ENCODE data around the gene GPC6. TPM values are rescaled to one million over a fixed set of nuclear protein-coding genes. Genes with fewer than 3 reads are reported as not detected.

Gene GPC6
- total and polyA plus RNA-seq, 9 of the 15 experiments (the other 6 are each of a cell fraction or from before 2014, with no cell fraction given), result under 0.01 to 0.20 (median 0.01) TPM; not detected in 4

DNA sequence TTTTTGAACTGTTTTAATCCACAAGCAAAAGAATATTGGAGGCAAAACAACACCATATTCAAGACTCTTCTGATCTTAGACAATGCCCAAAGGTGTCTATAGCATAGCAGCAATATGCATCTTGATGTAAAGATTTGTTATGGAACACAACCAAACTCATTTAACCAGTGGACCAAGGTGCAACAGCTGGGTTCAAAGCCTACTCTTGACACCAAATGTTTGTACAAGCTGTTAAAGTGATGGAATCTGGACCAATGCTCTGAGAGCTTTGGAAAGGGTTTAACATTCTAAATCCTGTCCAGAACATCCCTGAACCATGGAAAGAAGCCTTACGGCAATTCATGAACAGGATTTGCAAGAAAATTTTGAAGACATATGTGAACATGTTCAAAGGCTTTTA lies 520.0 kb downstream of the GPC6 start:
- Histone ChIP-seq H3K27ac (ENCODE audit: extremely low read depth, low read depth, low read length) (no peak overlapping the region), H3K9me3 (replicated peaks; ENCODE audit: control insufficient read depth, insufficient read depth, low read depth, low read length) (no peaks in the 10 kb centered on the region), H3K79me2 (ENCODE audit: control insufficient read depth, insufficient read depth, low read length) (no peaks in the 10 kb centered on the region), H3K36me3 (ENCODE audit: control insufficient read depth, insufficient read depth, low read length) (no peaks in the 10 kb centered on the region), H3K4me2 (ENCODE audit: insufficient read depth, low read length) (no peak overlapping the region), H3K9ac (ENCODE audit: insufficient read depth in 1 of 2, low read depth in 2 of 2, low read length in 2 of 2) (no peak overlapping the region), H3K4me3 (no peak overlapping the region), H3K4me1 (replicated peaks in 1 of 2; ENCODE audit: control insufficient read depth in 2 of 2, insufficient read depth in 2 of 2, low read length in 2 of 2) (no peaks in the 10 kb centered on the region), H2AFZ (ENCODE audit: low read depth, low read length) (no peak overlapping the region), H3K27me3 (ENCODE audit: control insufficient read depth in 2 of 2, insufficient read depth in 2 of 2, low read length in 2 of 2) (no peaks in the 10 kb centered on the region), H3K9me1 (ENCODE audit: control insufficient read depth, insufficient read depth, low read length) (no peaks in the 10 kb centered on the region), H4K20me1 (replicated peaks; ENCODE audit: control insufficient read depth, insufficient read depth, low read length) (no peaks in the 10 kb centered on the region)
- intact Hi-C loops (cut with micrococcal nuclease) (no loop called here), in situ Hi-C loops (cut with MboI) (no loop called here)
- ATAC-seq, result no peak
- POLR2A ChIA-PET, result no interaction called here
- WGBS (ENCODE audit: insufficient coverage, low coverage, missing lambda C conversion rate), result 0% methylated on average over 1 of the region's 1 CpG
- BruUV-seq (replicated peaks), result no TSS peak
- FAIRE-seq, result no peak
- no peak for DNase-seq (ENCODE audit: extremely low read depth in 1 of 4, low spot score in 3 of 4)
- CTCF ChIA-PET (ENCODE audit: low intra/inter-chr PET ratio), result no interaction called here
- no peak for TF ChIP-seq RFX1 (IDR thresholded peaks at IDR 0.05)
- no peak for TF ChIP-seq NRF1 (conservative IDR thresholded peaks at IDR 0.05 in 1 of 2, IDR thresholded peaks at IDR 0.05 in 1 of 2)
- TF ChIP-seq XRCC5 (IDR thresholded peaks at IDR 0.05; ENCODE audit: low read depth, low read length), result no peak
- no peak for TF ChIP-seq ZNF212 (CRISPR knock-in tag; IDR thresholded peaks at IDR 0.05)
- no peak for TF ChIP-seq SRSF9 (IDR thresholded peaks at IDR 0.05; ENCODE audit: borderline replicate concordance, low read depth, low read length)
- no peak for TF ChIP-seq ILF3 (IDR thresholded peaks at IDR 0.05; ENCODE audit: borderline replicate concordance)
- TF ChIP-seq POLR2A (conservative IDR thresholded peaks at IDR 0.05), result no peak
- TF ChIP-seq, protein P1, sequence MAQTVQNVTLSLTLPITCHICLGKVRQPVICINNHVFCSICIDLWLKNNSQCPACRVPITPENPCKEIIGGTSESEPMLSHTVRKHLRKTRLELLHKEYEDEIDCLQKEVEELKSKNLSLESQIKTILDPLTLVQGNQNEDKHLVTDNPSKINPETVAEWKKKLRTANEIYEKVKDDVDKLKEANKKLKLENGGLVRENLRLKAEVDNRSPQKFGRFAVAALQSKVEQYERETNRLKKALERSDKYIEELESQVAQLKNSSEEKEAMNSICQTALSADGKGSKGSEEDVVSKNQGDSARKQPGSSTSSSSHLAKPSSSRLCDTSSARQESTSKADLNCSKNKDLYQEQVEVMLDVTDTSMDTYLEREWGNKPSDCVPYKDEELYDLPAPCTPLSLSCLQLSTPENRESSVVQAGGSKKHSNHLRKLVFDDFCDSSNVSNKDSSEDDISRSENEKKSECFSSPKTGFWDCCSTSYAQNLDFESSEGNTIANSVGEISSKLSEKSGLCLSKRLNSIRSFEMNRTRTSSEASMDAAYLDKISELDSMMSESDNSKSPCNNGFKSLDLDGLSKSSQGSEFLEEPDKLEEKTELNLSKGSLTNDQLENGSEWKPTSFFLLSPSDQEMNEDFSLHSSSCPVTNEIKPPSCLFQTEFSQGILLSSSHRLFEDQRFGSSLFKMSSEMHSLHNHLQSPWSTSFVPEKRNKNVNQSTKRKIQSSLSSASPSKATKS (CRISPR knock-in tag; IDR thresholded peaks at IDR 0.05), result no peak
- no peak for TF ChIP-seq DMBX1 (CRISPR knock-in tag; IDR thresholded peaks at IDR 0.05; ENCODE audit: borderline replicate concordance)
- TF ChIP-seq, protein P2, sequence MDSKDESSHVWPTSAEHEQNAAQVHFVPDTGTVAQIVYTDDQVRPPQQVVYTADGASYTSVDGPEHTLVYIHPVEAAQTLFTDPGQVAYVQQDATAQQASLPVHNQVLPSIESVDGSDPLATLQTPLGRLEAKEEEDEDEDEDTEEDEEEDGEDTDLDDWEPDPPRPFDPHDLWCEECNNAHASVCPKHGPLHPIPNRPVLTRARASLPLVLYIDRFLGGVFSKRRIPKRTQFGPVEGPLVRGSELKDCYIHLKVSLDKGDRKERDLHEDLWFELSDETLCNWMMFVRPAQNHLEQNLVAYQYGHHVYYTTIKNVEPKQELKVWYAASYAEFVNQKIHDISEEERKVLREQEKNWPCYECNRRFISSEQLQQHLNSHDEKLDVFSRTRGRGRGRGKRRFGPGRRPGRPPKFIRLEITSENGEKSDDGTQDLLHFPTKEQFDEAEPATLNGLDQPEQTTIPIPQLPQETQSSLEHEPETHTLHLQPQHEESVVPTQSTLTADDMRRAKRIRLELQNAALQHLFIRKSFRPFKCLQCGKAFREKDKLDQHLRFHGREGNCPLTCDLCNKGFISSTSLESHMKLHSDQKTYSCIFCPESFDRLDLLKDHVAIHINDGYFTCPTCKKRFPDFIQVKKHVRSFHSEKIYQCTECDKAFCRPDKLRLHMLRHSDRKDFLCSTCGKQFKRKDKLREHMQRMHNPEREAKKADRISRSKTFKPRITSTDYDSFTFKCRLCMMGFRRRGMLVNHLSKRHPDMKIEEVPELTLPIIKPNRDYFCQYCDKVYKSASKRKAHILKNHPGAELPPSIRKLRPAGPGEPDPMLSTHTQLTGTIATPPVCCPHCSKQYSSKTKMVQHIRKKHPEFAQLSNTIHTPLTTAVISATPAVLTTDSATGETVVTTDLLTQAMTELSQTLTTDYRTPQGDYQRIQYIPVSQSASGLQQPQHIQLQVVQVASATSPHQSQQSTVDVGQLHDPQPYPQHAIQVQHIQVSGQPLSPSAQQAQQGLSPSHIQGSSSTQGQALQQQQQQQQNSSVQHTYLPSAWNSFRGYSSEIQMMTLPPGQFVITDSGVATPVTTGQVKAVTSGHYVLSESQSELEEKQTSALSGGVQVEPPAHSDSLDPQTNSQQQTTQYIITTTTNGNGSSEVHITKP (IDR thresholded peaks at IDR 0.05; ENCODE audit: partially characterized antibody), result no peak
- TF ChIP-seq POLR2AphosphoS2 (IDR thresholded peaks at IDR 0.05; ENCODE audit: low read length), result no peak
- no peak for TF ChIP-seq NCOA4 (IDR thresholded peaks at IDR 0.05; ENCODE audit: partially characterized antibody)
- no peak for TF ChIP-seq KAT8 (IDR thresholded peaks at IDR 0.05; ENCODE audit: low read depth)
- TF ChIP-seq EWSR1 (IDR thresholded peaks at IDR 0.05; ENCODE audit: borderline replicate concordance, low read depth, partially characterized antibody), result no peak
- TF ChIP-seq MEIS2 (IDR thresholded peaks at IDR 0.05; ENCODE audit: partially characterized antibody), result no peak
- TF ChIP-seq, protein P3, sequence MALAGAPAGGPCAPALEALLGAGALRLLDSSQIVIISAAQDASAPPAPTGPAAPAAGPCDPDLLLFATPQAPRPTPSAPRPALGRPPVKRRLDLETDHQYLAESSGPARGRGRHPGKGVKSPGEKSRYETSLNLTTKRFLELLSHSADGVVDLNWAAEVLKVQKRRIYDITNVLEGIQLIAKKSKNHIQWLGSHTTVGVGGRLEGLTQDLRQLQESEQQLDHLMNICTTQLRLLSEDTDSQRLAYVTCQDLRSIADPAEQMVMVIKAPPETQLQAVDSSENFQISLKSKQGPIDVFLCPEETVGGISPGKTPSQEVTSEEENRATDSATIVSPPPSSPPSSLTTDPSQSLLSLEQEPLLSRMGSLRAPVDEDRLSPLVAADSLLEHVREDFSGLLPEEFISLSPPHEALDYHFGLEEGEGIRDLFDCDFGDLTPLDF (CRISPR knock-in tag; IDR thresholded peaks at IDR 0.05), result no peak
- TF ChIP-seq, protein P4, sequence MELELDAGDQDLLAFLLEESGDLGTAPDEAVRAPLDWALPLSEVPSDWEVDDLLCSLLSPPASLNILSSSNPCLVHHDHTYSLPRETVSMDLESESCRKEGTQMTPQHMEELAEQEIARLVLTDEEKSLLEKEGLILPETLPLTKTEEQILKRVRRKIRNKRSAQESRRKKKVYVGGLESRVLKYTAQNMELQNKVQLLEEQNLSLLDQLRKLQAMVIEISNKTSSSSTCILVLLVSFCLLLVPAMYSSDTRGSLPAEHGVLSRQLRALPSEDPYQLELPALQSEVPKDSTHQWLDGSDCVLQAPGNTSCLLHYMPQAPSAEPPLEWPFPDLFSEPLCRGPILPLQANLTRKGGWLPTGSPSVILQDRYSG (tag; conservative IDR thresholded peaks at IDR 0.05; ENCODE audit: low read depth), result no peak
